Tibial artery (tissue), 4 donors: ENCODE measurements around the gene PGR.

Experiments
- DNase-seq, 2 donors: peaks; one replicate each; pipeline ENCODE4 v3.0.0-alpha.2; 2019
- H3K27ac ChIP-seq, 2 donors: fragments of 200-600 bp; sonication (generic) in 1 of 2; 1 replicate in 1 of 2; 2 replicates in 1 of 2; pipeline ENCODE4 v1.5.1; 2018 to 2019; ENCODE audit warnings: mild to moderate bottlenecking in 1 of 2
- H3K27me3 ChIP-seq, 2 donors: fragments of 200-600 bp; sonication (generic) in 1 of 2; one replicate each; pipeline versions ENCODE4 v1.5.1 to v1.6.0; 2016 to 2019
- H3K36me3 ChIP-seq, 3 donors: fragments of 200-600 bp; sonication (generic) in 2 of 3; one replicate each; pipeline ENCODE4 v1.5.1; 2016 to 2019; ENCODE audit warnings: mild to moderate bottlenecking in 2 of 3
- H3K4me1 ChIP-seq, 4 donors: fragments of 200-600 bp; sonication (generic) in 2 of 4; 1 replicate in 3 of 4; 2 replicates in 1 of 4; pipeline ENCODE4 v1.5.1; 2016 to 2019
- H3K4me3 ChIP-seq, 2 donors: fragments of 200-600 bp; sonication (generic) in 1 of 2; 1 replicate in 1 of 2; 2 replicates in 1 of 2; pipeline ENCODE4 v1.5.1; 2018 to 2019; ENCODE audit warnings: mild to moderate bottlenecking in 2 of 2
- H3K9me3 ChIP-seq, 3 donors: fragments of 200-600 bp; sonication (generic) in 1 of 3; one replicate each; pipeline ENCODE4 v1.5.1; 2016 to 2019
- CTCF ChIP-seq, 2 experiments: fragments of 200-600 bp in 1 of 2; fragments of 450-650 bp in 1 of 2; IDR thresholded peaks; one replicate each; pipeline ENCODE4 v1.5.1; 2017 to 2019; ENCODE audit warnings: antibody characterized with exemption in 2 of 2, mild to moderate bottlenecking in 1 of 2, moderate library complexity in 1 of 2
- intact Hi-C: fragments of 100-400 bp; cut with DNase I; formaldehyde crosslinking; loops from one replicate; pipeline ENCODE4 v1.15.0; 2023; ENCODE audit warnings: low total_unique reads

The PGR gene

DNA sequence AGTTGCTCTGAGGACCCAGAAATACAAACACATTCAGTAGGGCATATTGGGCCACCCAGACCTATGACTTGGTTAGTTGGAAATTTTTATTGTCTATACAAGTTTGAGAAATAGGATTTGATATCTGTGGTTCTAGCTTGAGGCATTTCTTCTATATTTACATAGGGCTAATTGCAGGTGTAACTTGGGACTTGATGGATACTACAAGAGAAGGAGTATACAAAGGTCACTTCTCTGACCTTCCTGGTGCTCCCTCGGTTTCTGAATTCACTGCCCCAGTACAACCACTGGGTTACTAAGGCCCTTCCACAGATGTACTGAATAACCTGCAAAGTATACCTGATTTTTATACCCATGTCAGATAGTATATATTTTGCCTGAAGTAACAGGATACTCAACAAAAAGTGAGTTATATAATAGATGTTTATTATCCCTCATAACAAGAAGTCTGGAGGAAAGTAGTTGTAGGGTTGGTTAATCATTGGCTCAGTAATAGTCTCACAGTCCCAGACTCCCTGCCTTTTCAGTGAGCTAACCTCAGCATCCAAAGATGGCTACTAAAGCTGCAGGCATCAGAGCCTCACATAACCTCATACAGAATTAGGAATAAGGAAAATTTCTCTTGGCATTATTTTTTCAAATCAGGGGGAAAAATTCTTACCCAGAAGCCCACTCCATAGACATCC, 8.8 kb upstream of the PGR start:
- intact Hi-C loops = no loop called here

DNA sequence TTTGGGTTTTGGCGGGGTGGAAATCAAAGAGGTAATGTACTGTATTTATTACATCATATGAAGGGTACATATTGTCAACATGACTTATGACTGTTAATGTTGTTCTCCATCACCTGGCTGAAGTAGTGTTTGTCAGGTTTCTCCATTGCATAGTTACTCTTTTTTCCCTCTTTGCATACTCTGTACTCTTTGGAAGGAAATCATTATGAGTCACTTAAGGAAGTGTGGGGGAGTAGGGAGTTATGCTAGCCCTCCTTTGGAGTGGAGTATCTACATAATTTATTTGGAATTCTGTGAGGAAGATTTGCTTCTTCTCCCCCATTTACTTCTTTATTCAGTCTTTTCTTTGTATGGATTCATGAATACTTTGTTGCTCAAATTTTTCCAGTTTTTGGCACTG, 3.6 kb upstream of the PGR start:
- H3K27me3 ChIP-seq = no peaks in the 10 kb centered on the region
- no peaks in the 10 kb centered on the region for H3K36me3 ChIP-seq
- intact Hi-C loops = no loop called here
- no peak for DNase-seq
- no peak for TF ChIP-seq CTCF (IDR thresholded peaks at IDR 0.05)
- H3K4me3 ChIP-seq = no peak overlapping the region
- no peak overlapping the region for H3K27ac ChIP-seq
- no peaks in the 10 kb centered on the region for H3K9me3 ChIP-seq
- H3K4me1 ChIP-seq = peaks cover 0 to 9% (median 3%) of the 10 kb centered on the region in 4 donors

More for the DNA sequence above, 8.8 kb upstream of the PGR start:
- TF ChIP-seq CTCF (IDR thresholded peaks at IDR 0.05) = no peak
- Histone ChIP-seq H3K4me1 (peaks cover 0 to 5% (median 0%) of the 10 kb centered on the region in 4 donors), H3K4me3 (no peak overlapping the region), H3K27ac (no peak overlapping the region), H3K36me3 (peaks cover 0 to 5% (median 0%) of the 10 kb centered on the region in 3 donors), H3K27me3 (no peaks in the 10 kb centered on the region), H3K9me3 (no peaks in the 10 kb centered on the region)
- no peak for DNase-seq

DNA sequence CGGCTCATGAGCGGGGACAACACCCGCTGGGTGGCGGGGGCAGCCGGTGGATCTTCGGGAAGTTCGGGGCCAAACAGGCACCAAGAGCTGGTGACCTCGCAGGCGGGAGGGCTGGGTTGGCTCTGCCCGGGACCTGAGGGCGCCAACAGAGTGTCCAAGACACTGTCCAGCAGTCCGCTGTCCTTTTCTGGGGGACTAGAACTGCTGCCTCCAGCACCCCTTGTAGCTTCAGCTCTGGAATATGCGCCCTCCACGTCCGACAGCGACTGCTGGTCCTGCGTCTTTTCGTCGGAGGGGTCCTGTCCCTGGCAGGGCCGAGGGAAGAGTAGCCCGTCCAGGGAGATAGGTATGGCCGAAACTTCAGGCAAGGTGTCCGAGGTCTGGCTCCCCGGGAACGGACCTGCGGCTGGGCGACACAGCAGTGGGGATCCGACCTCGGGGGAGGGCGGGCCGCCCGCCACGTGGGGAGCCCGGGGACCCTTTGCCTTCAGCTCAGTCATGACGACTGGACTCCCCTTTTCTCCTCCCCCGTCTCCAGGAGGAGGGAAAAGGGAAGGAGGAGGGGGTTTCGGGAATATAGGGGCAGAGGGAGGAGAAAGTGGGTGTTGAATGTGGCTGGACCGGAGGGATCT, 926 bp downstream of the PGR start:
- intact Hi-C loops = loop anchor here (10.0 kb wide), 1 partner anchor 444 kb away; the partner anchor contains the start of gene ARHGAP42
- H3K4me3 ChIP-seq = peak overlapping the region; percentile 78 to 82
- TF ChIP-seq CTCF (IDR thresholded peaks at IDR 0.05) = no peak
- DNase-seq = peak; percentile 24 to 69
- peaks cover 0 to 29% (median 13%) of the 10 kb centered on the region in 4 donors for H3K4me1 ChIP-seq
- peak overlapping the region; percentile 95 to 97 for H3K27ac ChIP-seq
- H3K36me3 ChIP-seq = no peaks in the 10 kb centered on the region
- no peaks in the 10 kb centered on the region for H3K9me3 ChIP-seq
- H3K27me3 ChIP-seq = no peaks in the 10 kb centered on the region

DNA sequence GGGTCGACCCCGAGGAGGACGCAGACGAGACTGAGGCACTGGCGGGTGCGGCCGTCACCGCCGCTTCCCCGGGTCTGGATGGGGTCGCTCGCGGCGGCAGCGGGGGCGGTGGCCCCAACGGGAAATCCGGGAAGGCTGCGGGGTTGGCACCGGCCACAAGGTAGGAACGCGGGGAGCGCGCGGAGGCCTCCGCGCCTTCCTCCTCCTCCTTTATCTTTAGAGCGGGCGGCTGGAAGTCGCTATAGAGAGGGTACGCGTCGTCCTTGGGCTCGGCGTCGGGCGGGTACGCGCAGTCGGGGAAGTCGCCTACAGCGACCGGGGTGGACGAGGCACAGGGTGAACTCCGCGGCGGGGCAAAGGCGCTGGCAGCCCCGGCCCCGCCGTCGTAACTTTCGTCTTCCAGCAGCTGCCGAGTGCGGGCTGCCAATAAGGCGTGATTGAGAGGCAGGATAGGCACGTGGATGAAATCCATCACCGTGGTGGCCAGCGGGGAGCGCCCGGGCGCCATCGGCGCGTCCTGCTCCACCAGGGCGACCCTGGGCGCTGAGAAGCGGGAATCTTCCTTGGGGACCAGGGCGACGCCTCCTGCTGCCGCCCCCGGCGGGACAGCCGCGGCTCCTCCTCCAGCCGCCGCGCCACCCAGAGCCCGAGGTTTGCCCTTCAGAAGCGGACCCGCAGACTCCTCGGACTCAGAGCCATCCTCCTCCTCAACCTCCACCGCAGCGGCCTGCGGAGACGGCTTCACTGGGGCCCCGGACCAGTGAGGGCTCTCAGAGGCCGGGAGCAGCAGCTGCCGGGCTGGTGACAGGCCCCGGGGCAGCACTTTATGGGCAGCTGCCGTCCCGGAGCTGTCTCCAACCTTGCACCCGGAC, 1.7 kb downstream of the PGR start:
- no peaks in the 10 kb centered on the region for H3K36me3 ChIP-seq
- peak; percentile 47 to 85 for DNase-seq
- peaks cover 0 to 37% (median 13%) of the 10 kb centered on the region in 4 donors for H3K4me1 ChIP-seq
- H3K9me3 ChIP-seq = no peaks in the 10 kb centered on the region
- peak overlapping the region; percentile 95 to 97 for H3K27ac ChIP-seq
- H3K4me3 ChIP-seq = peak overlapping the region; percentile 78 to 82
- no peaks in the 10 kb centered on the region for H3K27me3 ChIP-seq
- intact Hi-C loops = loop anchor here (10.0 kb wide), 1 partner anchor 443 kb away; the partner anchor contains the start of gene ARHGAP42
- TF ChIP-seq CTCF (IDR thresholded peaks at IDR 0.05) = peak in 1 of 2 experiments; percentile 4

GRCh38 chr11:101127197-101127698, 2.4 kb downstream of the PGR start:
- Histone ChIP-seq H3K4me3 (peak overlapping the region; percentile 78 to 82), H3K9me3 (no peaks in the 10 kb centered on the region), H3K27ac (peak overlapping the region; percentile 95 to 97), H3K4me1 (peaks cover 0 to 39% (median 13%) of the 10 kb centered on the region in 4 donors), H3K36me3 (no peaks in the 10 kb centered on the region), H3K27me3 (no peaks in the 10 kb centered on the region)
- TF ChIP-seq CTCF (IDR thresholded peaks at IDR 0.05) = no peak
- intact Hi-C loops = loop anchor here (10.0 kb wide), 1 partner anchor 442 kb away; the partner anchor contains the start of gene ARHGAP42
- DNase-seq = peak; percentile 20 to 67
